SK-MEL-5 (cell line): ENCODE data around the gene RRAD. TPM values are rescaled to one million over a fixed set of nuclear protein-coding genes. Genes with fewer than 3 reads are reported as not detected.

Experiments
- DNase-seq: peaks from one replicate; pipeline ENCODE4 v3.0.0-alpha.2; 2016; ENCODE audit warnings: low read depth, low spot score
- in situ Hi-C: cut with HindIII; loops from 2 replicates; pipeline ENCODE4 v1.10.0; 2016; ENCODE audit warnings: low sequenced_read_pairs, high pct_unique_total_duplicates, low pct_unique_long_range_greater_than_20kb
- total RNA-seq: library from RNA; depleted of rRNA; stranded (reverse); fragments of >200 nt; shearing (Covaris generic); gene quantifications from 2 replicates; pipeline ENCODE4 v1.2.3, GENCODE V29; 2014

Gene RRAD
- total RNA-seq, 1 experiment from 2014 or later = not detected

GRCh38 chr16:66923866-66924265 lies 1.5 kb downstream of the RRAD start:
- no peak for DNase-seq
- in situ Hi-C loops = no loop called here

DNA sequence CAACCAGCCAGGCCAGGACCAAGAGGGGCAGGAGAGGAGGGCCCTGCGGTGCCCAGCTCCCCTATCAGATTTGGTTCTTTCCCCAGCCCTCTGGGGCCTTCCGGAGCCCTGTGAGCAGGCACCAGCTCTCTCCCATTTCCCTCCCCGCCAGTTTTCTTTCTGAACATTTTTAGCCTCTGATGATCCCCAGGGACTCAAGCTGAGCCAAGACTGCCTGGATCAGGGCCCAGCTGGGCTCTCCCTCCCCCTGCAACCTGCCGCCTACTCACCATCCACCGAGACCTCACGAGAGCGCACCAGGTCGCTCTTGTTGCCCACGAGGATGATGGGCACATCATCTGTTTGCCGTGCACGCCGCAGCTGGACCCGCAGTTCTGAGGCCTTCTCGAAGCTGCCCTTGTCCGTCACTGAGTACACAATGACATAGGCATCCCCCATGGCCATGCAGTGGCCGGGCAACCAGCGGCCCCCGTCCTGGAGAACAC lies 2.0 kb downstream of the RRAD start:
- in situ Hi-C loops = no loop called here
- DNase-seq = no peak

- in situ Hi-C loops = no loop called here
- DNase-seq = no peak
Observed at GRCh38 chr16:66921729-66922450, 3.4 kb downstream of the RRAD start.

DNA sequence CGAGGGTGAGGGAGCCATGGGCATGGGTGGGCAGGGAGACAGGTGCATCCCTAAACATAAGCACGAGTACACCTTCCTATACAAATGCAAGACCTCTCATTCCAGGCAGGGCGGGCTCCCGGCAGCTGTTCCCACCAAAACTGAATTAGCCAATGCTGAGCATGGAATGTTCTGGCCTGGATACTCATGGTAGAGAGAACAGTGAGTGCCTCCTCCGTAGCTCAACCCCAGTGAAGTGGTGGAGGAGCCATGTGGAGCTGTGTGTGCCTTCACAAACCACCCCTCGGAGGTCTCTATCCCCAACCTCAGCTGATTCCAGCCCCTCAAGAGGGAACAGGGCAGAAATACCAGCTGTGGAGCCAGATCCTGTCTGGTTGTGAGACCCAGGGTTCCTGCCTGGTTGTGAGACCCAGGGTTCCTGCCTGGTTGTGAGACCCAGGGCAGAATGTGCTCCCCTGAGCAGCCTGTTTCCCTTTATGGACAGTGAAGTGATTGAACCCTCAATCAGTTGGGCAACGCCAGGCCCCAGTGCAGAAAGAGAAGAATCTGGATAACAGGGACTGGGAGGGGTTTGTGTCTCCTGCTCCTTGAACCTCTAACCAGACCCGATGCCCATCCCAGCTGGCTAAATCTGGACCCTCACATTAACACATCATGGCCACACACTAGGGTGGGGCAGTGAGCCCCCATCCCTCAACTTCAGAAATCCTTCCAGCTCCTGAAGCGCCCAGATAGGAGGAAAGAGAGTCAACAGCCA lies 4.2 kb downstream of the RRAD start:
- no peak for DNase-seq
- in situ Hi-C loops = no loop called here

DNA sequence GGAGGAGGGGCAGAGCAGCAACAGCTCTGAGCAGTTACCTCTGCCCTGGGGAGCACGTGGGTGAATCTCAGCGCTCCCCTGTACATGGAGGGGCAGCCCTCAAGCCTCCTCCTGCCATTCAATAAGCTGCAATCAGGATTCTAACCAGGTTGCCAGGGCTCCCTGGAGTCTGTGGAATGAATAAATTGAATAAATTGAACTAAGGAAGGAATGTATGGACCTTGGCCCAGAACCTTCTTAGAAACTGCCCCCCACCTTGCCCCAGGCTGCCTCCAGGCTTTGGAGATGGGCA lies 5.1 kb downstream of the RRAD start:
- no peak for DNase-seq
- in situ Hi-C loops = no loop called here

DNA sequence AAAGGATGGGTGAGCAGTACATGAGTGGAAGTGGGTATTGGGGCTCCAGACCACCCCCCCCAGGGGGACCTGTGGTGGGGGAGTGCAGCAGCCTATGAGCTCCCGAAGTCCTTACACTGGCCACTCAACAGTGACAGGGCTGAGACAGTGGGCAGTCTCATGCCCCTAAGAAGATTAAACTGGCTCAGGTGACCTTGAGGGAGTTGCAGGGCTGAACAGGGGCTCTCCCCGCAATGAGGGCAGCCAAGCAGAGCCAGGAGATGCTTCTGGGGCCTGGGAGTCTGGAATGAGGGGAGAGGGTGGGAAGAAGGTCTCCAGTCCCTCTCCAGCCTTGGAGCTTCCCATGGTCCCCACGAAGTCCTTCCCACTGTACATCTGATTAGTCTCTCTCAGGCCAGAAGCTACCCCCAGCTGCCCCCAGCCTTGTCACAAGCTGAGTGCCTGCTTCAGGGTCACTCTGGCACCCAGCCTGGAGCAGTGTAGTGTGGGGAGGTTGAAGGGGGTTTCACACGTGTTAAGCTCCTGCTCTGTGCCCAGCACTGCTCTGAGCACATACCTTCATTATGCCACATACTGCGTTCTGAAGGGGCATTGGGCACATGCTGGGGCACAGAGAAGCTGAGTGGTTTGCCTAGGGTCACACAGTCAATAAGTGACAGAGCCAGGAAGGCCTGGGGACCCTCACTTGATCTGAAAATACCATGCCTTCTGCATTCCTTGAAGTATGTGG lies 5.6 kb downstream of the RRAD start:
- DNase-seq = no peak
- in situ Hi-C loops = no loop called here

GRCh38 chr16:66918803-66919568 lies 6.3 kb downstream of the RRAD start, which contains the start of gene CDH16:
Gene CDH16 (minus strand): TSS chr16:66918885. CDS start chr16:66918065, 820 bp downstream.
- in situ Hi-C loops = no loop called here
- DNase-seq = no peak

- in situ Hi-C loops = no loop called here
- DNase-seq = no peak
Observed at GRCh38 chr16:66918355-66918754, 7.0 kb downstream of the RRAD start.

DNA sequence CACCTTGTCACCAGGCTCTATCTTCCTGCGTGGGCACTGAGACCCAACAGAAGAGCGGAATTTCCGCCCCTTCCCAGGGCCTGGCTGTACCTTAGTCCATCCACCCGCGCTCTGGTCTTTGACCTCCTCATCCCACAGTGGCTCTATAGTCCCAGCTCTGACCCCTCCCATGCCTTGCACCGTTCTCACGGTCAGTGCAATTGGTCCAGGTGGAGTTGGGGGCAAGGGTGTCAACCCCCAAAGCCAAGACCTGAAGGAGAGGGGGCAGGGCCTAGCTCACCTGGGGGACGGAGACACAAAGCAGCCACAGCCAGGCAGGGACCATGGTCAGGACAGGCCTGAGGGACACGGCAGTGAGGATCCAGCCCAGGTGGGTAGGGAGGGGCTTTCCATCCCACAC lies 7.6 kb downstream of the RRAD start:
- in situ Hi-C loops = no loop called here
- no peak for DNase-seq

GRCh38 chr16:66916518-66916917 lies 8.8 kb downstream of the RRAD start:
- in situ Hi-C loops = no loop called here

DNA sequence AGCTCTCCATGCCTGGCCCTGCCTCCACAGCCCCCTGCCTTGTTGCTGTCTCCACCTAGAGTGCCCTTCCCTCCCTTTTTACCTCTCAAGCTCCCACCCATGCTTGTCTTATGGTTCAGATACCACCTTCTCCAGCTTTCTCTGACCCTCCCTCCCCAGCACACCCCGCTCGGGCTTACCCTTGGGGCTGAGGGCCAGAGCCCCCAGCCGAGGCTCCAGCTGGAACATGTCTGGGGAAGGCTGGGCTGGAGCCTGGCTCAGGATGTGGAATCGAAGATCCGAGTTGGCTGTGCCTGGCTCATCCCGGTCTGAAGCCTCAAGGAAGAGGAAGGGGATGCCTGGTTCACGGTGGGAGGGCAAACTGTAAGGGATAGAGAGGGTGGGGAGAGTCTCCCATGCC lies 10.3 kb downstream of the RRAD start:
- in situ Hi-C loops = no loop called here

More at GRCh38 chr16:66916518-66916917, 8.8 kb downstream of the RRAD start:
- DNase-seq = no peak

GRCh38 chr16:66914541-66914940 lies 10.8 kb downstream of the RRAD start:
- DNase-seq = no peak
- in situ Hi-C loops = no loop called here

More for the DNA sequence above, 10.3 kb downstream of the RRAD start:
- no peak for DNase-seq

DNA sequence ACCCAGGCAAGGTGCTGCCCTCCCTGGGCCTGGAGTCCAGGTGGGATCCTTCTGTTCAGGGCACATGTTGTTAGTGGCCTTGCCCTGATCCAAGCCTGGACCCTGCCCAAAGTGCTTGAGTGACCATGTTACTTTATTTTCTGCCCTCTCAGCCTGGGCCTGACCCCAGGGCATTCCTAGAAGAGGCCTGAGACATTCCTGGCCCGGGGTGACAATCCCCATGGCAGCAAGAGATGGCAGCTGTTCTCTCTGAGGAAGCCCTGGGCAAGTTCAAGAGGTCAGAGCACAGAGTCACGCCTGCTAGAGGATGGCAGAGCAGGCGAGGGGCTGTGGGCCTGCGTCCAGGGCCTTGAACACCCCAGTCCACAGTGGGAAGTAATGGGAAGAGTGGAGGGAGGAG lies 11.6 kb downstream of the RRAD start:
- no peak for DNase-seq
- in situ Hi-C loops = no loop called here

- no peak for DNase-seq
- in situ Hi-C loops = no loop called here
Observed at GRCh38 chr16:66913081-66913480, 12.3 kb downstream of the RRAD start.

DNA sequence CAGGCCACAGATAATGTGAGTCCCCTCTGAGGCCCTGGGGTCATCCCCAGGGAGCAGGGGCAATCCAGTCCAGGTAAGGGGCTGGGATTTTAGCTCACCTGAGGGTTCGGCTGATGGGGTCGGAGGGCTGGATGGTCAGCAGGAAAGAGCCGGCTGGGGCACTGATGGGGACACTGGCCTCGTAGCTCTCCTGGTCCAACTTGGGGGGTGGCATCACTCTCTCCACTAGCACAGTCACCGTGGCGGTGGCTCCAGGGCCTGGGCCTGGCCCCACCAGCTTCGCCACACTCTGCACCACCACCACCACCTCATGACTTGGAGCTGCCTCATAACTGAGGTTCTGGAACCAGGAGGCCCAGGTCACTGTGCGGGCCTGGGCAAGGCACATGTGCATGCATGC lies 13.5 kb downstream of the RRAD start:
- DNase-seq = no peak
- in situ Hi-C loops = no loop called here

GRCh38 chr16:66911112-66911511 lies 14.2 kb downstream of the RRAD start:
- DNase-seq = no peak
- in situ Hi-C loops = no loop called here

GRCh38 chr16:66910175-66910940 lies 15.0 kb downstream of the RRAD start:
- in situ Hi-C loops = no loop called here
- DNase-seq = no peak
